SK-MEL-5 (cell line): ENCODE data around the gene ZCCHC7. TPM values are rescaled to one million over a fixed set of nuclear protein-coding genes. Genes with fewer than 3 reads are reported as not detected.
"Not testable (repeated sequence)": the region's sequence is repeated elsewhere in the genome, so short reads cannot be mapped to it uniquely, and the experiment has no call there.

ENCODE experiments used
- DNase-seq: peaks from one replicate; pipeline ENCODE4 v3.0.0-alpha.2; 2016; ENCODE audit warnings: low read depth, low spot score
- in situ Hi-C: cut with HindIII; loops from 2 replicates; pipeline ENCODE4 v1.10.0; 2016; ENCODE audit warnings: low sequenced_read_pairs, high pct_unique_total_duplicates, low pct_unique_long_range_greater_than_20kb
- polyA plus RNA-seq, 2 experiments: library from polyadenylated mRNA; depleted of rRNA; stranded (reverse); fragments of >200 nt; gene quantifications; 2 replicates each; pipeline ENCODE4 v1.2.3, GENCODE V29; 2015
- total RNA-seq: library from RNA; depleted of rRNA; stranded (reverse); fragments of >200 nt; shearing (Covaris generic); gene quantifications from 2 replicates; pipeline ENCODE4 v1.2.3, GENCODE V29; 2014; rRNA removed

Gene ZCCHC7
- 11.3 and 12.8 TPM in 2 replicates for total RNA-seq
- polyA plus RNA-seq (2015; cell fraction: cytosol; rRNA removed): 10.1 and 12.9 TPM in 2 replicates
- 14.0 and 18.3 TPM in 2 replicates for polyA plus RNA-seq (2015; cell fraction: nucleus; rRNA removed)

DNA sequence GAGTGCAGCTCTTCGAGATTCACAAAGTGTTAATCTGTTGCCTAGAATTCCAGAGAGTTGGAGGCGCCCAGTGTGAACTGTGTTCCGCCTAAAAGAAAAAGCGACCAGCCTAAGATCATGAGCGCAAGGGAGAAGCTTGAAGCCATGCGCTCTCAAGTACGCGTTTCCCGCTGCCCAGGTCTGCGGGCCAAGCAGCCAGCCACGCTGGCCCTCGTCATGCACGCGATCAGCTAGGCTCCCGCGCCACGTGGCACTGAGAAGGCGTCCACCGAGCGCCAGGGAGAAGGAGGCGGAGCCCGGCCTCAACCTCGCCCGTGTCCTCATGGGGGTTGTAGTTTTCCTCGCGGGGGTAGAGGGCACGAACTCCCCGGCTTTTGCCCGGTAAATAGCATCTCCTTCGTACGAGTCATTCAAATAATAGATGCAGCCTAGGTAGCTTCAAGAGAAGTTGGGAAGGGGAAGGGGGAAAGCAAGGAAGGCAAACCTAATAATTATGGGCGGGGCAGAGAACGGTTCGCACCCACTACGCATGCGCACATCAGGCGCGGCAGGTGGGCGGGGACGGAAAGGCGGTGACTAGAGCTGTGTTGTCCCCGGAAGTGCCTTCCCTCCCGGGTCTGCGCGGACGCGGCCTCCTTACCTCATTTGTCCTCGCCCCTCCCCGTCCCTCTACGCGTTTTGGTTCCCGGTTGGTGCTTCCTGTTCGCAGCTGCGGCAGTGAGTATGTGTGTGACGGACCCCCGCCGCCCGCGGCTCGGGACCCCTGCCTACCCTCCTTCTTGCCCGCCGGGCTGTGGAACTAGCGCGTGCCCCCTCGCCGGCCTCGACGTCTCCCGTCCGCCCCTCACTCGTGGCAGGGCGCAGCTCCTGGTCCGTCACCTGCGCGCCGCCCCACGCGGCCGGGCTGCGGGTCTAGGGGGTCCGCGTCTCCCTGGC lies at the start of gene ZCCHC7:
ZCCHC7 (plus strand) TSS at position 668 of the 936 bp plus-strand sequence.
- in situ Hi-C loops: no loop called here

DNA sequence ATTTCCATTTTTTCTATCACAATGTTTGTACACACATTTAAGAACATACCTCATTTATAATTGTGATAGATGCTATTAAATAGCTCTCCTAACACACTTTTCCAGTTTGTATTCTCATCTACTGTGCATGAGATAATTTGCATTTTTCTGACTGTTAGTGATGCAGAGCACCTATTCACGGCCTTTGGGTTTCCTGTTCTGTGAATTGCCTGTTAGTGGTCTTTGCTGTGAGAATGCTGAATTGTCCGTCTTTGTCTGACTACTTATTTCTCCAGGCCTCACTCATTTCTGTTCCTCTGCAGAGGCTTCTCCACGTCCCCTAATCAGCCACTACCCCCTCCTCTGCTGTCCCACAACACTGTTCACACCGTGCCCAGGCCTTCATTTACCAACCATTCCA lies 45.6 kb upstream of the ZCCHC7 start:
- in situ Hi-C loops, DNase-seq: not testable (repeated sequence)

More for the DNA sequence above, at the start of gene ZCCHC7:
- DNase-seq: peak; percentile 94

GRCh38 chr9:37079370-37080164 lies 40.8 kb upstream of the ZCCHC7 start:
- in situ Hi-C loops: no loop called here
- peak; percentile 92 for DNase-seq

DNA sequence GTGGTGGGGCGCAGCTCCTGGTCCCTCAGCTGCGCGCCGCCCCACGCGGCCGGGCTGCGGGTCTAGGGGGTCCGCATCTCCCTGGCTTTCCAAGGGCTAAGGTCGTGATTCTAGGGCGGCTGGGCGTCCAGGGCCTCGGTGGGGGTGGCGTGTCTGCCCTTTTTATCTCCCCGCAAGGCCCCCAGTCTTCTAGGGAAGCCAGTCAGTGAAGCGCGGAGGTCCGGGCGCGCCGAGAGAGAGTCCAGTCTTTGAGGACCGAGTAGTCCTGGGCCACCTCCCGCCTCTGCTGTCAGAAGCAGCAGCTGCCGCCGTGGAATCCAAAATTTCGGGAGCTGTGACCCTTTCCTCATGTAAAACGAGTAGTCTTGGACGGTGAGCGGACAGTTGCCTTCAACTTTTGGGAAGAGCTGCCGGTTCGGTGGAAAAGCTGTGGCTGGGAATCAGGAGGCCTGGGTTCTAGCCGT lies 40.2 kb upstream of the ZCCHC7 start:
- in situ Hi-C loops: not testable (repeated sequence)
- peak; percentile 8 for DNase-seq

DNA sequence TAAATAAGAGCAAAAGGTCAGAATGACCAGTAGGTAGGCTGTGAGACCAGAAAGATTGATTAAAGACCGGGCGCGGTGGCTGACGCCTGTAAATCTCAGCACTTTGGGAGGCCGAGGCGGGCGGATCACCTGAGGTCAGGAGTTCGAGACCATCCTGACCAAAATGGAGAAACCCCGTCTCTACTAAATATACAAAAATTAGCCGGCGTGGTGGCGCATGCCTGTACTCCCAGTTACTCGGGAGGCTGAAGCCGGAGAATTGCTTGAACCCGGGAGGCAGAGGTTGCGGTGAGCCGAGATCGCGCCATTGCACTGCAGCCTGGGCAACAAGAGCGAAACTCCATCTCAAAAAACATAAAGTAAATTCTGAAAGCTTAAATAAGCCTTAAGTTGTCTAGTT lies 38.9 kb upstream of the ZCCHC7 start:
- DNase-seq, in situ Hi-C loops: not testable (repeated sequence)

DNA sequence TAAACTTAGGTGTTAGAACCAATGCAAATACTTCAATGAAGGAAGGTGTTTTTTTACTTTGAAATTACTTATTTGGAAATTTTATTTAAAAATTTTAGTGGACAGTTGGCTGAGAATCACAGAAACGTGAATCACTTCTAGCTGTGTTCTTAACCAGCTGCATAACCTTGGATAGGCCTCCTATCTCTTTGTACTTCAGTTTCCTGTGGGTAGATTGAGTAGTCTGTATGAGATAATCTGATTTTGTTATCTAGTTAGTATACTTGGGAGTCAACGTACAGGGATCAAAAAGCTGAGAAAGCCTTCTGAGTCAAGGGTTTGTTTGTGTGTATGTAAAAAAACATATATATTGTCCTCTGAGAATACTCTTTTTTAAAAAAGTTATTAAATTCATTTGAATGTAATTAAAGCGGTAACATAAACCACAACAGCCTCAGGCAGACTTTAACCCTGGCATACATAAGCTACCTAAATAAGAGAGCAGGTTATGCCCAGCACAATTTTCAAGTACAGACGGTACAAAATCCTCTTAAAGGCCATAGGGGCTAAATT lies 38.1 kb upstream of the ZCCHC7 start:
- DNase-seq: no peak
- in situ Hi-C loops: no loop called here

GRCh38 chr9:37083654-37084053 lies 36.7 kb upstream of the ZCCHC7 start:
- no peak for DNase-seq
- in situ Hi-C loops: no loop called here

DNA sequence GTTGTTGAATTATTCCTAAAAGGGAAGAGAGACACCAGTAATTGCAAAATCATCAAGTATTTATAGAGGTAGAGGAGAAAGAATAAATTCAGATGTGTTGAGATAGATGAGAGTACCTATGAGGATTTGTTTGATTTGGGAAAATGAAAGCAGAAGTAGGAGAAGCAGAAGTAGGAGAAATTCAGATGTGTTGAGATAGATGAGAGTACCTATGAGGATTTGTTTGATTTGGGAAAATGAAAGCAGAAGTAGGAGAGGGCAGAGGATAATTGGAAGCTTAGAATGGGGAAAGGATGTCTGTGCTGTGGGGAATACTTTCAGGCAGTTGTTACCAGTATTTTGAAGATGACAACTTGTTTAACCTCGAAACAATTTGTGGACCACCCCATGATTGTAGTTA lies 35.1 kb upstream of the ZCCHC7 start:
- in situ Hi-C loops: no loop called here
- no peak for DNase-seq

DNA sequence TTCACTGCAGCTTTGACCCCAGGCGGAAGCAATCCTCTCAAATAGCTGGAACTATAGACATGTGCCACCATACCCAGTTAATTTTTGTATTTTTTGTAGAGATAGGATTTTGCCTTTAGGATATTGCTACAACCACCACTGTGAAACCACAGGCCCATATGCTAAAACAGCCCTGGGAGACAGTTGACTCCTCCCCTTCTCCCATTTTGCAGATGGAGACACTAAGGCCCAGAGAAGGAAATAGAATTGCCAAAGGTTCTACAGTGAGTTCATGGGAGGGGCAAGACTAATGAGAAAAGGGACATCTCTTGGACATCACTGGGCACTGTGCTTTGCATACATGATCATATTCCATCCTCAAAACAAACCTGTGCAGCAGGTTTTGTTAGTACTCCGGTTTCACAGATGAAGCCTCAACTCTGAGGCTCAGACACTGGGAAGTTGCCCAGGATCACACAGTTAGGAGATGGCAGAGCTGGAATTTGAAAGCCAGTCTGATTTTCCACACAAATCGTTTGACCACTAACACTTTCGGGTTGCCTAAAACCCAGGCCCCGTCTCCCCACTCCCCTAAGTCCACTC lies 27.6 kb upstream of the ZCCHC7 start:
- DNase-seq, in situ Hi-C loops: not testable (repeated sequence)

DNA sequence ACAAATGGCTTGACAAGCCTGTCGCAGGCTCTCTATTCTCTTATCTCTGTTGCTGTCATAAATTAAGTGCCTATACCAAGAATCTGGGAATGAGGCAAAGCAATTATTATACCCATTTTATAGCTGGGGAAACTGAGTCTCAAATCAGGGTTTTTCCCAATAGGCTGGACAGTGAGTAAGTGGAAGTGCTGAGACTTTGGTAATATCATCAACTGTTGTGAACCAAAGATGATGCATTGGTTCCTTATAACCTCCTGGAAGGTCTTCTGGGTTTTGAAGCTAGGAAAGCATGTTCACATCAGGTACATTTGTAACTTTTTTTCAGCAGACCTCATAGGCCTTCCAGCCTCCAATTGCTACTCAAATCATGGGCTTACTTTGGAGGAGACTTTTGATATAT lies 25.6 kb upstream of the ZCCHC7 start:
- no peak for DNase-seq
- in situ Hi-C loops: no loop called here

DNA sequence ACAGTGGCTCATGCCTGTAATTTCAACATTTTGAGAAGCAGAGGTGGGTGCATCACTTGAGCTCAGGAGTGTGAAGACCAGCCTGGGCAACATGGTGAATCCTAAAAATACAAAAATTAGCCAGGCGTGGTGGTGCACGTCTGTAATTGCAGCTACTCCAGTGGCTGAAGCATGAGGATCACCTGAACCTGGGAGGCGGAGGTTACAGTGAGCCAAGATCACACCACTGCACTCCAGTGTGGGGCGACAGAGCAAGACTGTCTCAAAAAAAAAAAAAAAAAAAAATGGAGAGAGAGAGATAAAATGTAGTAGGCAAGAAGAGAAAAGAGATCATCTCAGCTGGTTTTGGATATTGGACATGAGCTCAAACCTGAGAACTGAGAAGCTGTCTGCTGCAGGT lies 23.7 kb upstream of the ZCCHC7 start:
- in situ Hi-C loops: no loop called here
- DNase-seq: no peak

- in situ Hi-C loops: no loop called here
- no peak for DNase-seq
Observed at GRCh38 chr9:37097294-37097693, 23.1 kb upstream of the ZCCHC7 start.

- DNase-seq: no peak
- in situ Hi-C loops: no loop called here
Observed at GRCh38 chr9:37100327-37100726, 20.0 kb upstream of the ZCCHC7 start.

DNA sequence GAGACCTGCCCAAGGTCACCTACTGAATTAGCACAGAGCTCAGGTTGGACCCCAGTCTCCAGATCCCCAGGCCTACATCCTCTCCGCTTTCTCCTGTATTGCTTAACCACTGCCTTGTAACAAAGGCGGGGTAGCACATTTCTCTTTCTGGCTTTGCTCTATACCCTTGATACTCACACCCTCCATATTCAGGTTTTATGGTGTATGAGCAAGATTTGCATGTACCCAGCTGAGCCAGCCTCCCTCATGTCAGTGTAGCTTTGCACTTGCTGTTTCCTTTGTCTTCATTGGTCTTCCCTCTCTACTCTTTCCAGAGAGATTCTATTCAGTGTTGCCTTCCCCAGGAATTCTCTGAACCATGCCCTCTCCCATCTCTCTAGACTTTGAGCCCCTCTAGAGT lies 19.6 kb upstream of the ZCCHC7 start:
- in situ Hi-C loops: no loop called here
- DNase-seq: no peak

DNA sequence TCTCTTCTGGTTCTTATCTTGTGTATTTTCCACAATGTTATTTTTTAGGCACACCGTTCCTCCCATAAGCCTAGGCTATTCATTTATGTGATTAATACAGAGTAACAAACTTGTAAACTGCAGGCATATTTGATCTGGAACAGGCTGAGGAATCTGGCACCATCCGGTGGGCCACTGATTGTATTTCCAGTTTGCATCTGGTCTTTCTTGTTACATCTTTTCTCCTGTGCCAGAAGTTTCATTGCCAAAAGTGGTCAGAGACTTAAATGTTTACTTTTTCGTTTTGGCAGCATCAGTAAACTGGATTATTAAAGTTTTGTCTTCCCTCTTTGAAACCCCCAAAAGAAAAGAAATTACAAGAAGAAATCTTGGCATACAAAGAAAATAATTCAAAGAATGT lies 17.9 kb upstream of the ZCCHC7 start:
- no peak for DNase-seq
- in situ Hi-C loops: no loop called here

DNA sequence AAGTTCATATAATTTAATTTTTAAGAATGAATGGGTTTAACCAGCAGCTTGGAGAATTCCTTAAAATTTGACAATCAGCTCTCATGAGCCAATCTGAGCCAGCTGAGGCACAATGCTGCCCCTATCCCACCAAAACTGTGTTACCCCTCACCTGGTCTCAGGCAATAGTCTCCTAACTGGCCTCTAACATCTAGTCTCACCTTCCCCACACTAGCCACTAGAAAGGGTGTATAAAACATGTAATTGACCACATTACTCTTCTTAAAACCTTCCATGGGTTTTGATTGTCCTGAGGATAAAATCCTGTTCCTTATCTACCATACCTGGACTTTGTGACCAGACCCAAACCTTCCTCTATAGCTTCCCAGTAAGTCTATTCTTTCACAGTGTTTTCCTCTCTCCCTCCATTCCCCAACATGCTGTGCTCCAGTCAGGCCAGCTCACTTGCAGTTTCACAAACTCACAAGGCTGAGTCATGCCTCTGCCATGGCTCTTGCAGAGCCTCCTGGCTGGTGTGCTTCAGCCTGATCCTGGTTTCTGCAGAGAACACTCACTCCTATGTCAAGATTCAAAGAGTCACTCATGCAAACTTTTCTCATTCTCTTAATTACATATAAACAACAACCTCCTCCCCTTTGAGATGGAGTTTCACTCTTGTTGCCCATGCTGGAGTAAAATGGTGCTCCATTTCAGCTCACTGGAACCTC lies 16.0 kb upstream of the ZCCHC7 start:
- in situ Hi-C loops: no loop called here
- DNase-seq: peak; percentile 4

GRCh38 chr9:37105234-37105633 lies 15.1 kb upstream of the ZCCHC7 start:
- DNase-seq: no peak
- in situ Hi-C loops: no loop called here
